H1 (cell line): ENCODE measurements around the gene PLB1. TPM values are rescaled to one million over a fixed set of nuclear protein-coding genes. Genes with fewer than 3 reads are reported as not detected.

ENCODE experiments used
- CTCF ChIA-PET: fragments of 300-600 bp; sonication (Branson Sonifier 250); formaldehyde crosslinking; loops from one replicate; lab custom pipeline; 2021; ENCODE audit not compliant: partially characterized antibody; lab: Charles Lee
- POLR2A ChIA-PET: fragments of 300-600 bp; sonication (Branson Sonifier 250); formaldehyde crosslinking; loops from one replicate; lab custom pipeline; 2021; ENCODE audit warnings: inconsistent platforms; ENCODE audit not compliant: partially characterized antibody; lab: Charles Lee
- DNase-seq, 2 experiments: peaks; one replicate each; pipeline versions ENCODE4 v3.0.0 to v3.0.0-alpha.2; 2010 to 2022; ENCODE audit warnings: low spot score in 2 of 2, low read depth in 1 of 2, mixed read lengths in 1 of 2
- FAIRE-seq: peaks from 2 replicates; lab custom pipeline; 2011; peaks lifted over from hg19 to GRCh38; lab: Jason Lieb, UNC
- H2AFZ ChIP-seq: 2 replicates; pipeline ENCODE4 v1.8.1; 2012; ENCODE audit warnings: low read length, inconsistent platforms
- H2AK5ac ChIP-seq: 2 replicates; pipeline ENCODE4 v1.6.1; 2013; ENCODE audit warnings: low read depth, low read length
- H2BK120ac ChIP-seq: replicated peaks from 2 replicates; pipeline ENCODE3; 2013; ENCODE audit warnings: low read depth, low read length, inconsistent platforms
- H2BK12ac ChIP-seq: 2 replicates; pipeline ENCODE4 v1.6.1; 2013; ENCODE audit warnings: low read depth, low read length
- H2BK15ac ChIP-seq: 2 replicates; pipeline ENCODE4 v1.6.1; 2013; ENCODE audit warnings: low read length
- H2BK20ac ChIP-seq: 2 replicates; pipeline ENCODE4 v1.6.1; 2013; ENCODE audit warnings: low read length
- H2BK5ac ChIP-seq: 2 replicates; pipeline ENCODE4 v1.6.1; 2013; ENCODE audit warnings: low read depth, low read length
- H3K14ac ChIP-seq: 2 replicates; pipeline ENCODE4 v1.6.1; 2013; ENCODE audit warnings: inconsistent platforms; ENCODE audit not compliant: insufficient read length
- H3K18ac ChIP-seq: 2 replicates; pipeline ENCODE4 v1.6.1; 2013; ENCODE audit warnings: low read length; ENCODE audit errors: extremely low read depth
- H3K23ac ChIP-seq: 2 replicates; pipeline ENCODE4 v1.6.1; 2013; ENCODE audit warnings: inconsistent platforms; ENCODE audit not compliant: insufficient read length
- H3K23me2 ChIP-seq: 2 replicates; pipeline ENCODE4 v1.6.1; 2013; ENCODE audit warnings: low read depth, low read length
- H3K27ac ChIP-seq: 2 replicates; pipeline ENCODE4 v1.6.1; 2011; ENCODE audit warnings: low read depth, low read length, inconsistent platforms
- H3K27me3 ChIP-seq, 4 experiments: replicated peaks in 1 of 4; 1 replicate in 1 of 4; 2 replicates in 3 of 4; pipeline versions ENCODE4 v1.6.1 to v1.8.1; 2011 to 2013; ENCODE audit warnings: low read length in 3 of 4, mild to moderate bottlenecking in 3 of 4, inconsistent platforms in 2 of 4, mixed read lengths in 2 of 4, moderate library complexity in 1 of 4; ENCODE audit not compliant: control insufficient read depth in 3 of 4, insufficient read depth in 3 of 4; ENCODE audit errors: extremely low read depth in 1 of 4
- H3K36me3 ChIP-seq, 4 experiments: 2 replicates each; pipeline versions ENCODE4 v1.6.1 to v1.8.1; 2011 to 2013; ENCODE audit warnings: mild to moderate bottlenecking in 4 of 4, low read length in 3 of 4, moderate library complexity in 2 of 4, control low read depth in 1 of 4, inconsistent platforms in 1 of 4; ENCODE audit not compliant: insufficient read depth in 4 of 4, control insufficient read depth in 2 of 4
- H3K4ac ChIP-seq: replicated peaks from 2 replicates; pipeline ENCODE3; 2013; ENCODE audit warnings: low read length, low read depth, mixed read lengths, inconsistent platforms; ENCODE audit not compliant: insufficient read length
- H3K4me1 ChIP-seq, 4 experiments: replicated peaks in 1 of 4; 1 replicate in 1 of 4; 2 replicates in 3 of 4; pipeline versions ENCODE4 v1.6.1 to v1.8.1; 2011 to 2013; ENCODE audit warnings: low read length in 3 of 4, inconsistent platforms in 2 of 4, mixed read lengths in 1 of 4; ENCODE audit not compliant: insufficient read depth in 4 of 4, control insufficient read depth in 3 of 4
- H3K4me2 ChIP-seq, 2 experiments: 2 replicates each; pipeline versions ENCODE4 v1.6.1 to v1.8.1; 2011 to 2013; ENCODE audit warnings: low read depth in 2 of 2, low read length in 2 of 2, control low read depth in 1 of 2, inconsistent platforms in 1 of 2, mild to moderate bottlenecking in 1 of 2; ENCODE audit not compliant: insufficient read depth in 1 of 2
- H3K4me3 ChIP-seq, 4 experiments: fragments of 200-600, 300-600 bp in 1 of 4; sonication (generic), shearing (Covaris generic), sonication (Bioruptor Twin) in 1 of 4; 2 replicates each; pipeline versions ENCODE4 v1.5.1 to v1.8.1; 2011 to 2016; ENCODE audit warnings: low read length in 4 of 4, low read depth in 3 of 4, control low read depth in 2 of 4, inconsistent platforms in 2 of 4, mild to moderate bottlenecking in 2 of 4, mixed read lengths in 1 of 4, moderate library complexity in 1 of 4; ENCODE audit not compliant: insufficient read depth in 2 of 4; ENCODE audit errors: extremely low read depth in 1 of 4
- H3K56ac ChIP-seq: replicated peaks from 2 replicates; pipeline ENCODE3; 2013; ENCODE audit warnings: low read depth, mild to moderate bottlenecking, mixed read lengths, low read length, inconsistent platforms; ENCODE audit not compliant: insufficient read length
- H3K79me1 ChIP-seq: 2 replicates; pipeline ENCODE4 v1.6.1; 2013; ENCODE audit warnings: low read depth, low read length, control low read depth
- H3K79me2 ChIP-seq, 2 experiments: 2 replicates each; pipeline versions ENCODE4 v1.6.1 to v1.8.1; 2012 to 2013; ENCODE audit warnings: low read length in 2 of 2, mild to moderate bottlenecking in 2 of 2, inconsistent platforms in 1 of 2; ENCODE audit not compliant: insufficient read depth in 2 of 2, control insufficient read depth in 1 of 2
- H3K9ac ChIP-seq, 4 experiments: replicated peaks in 1 of 4; 1 replicate in 1 of 4; 2 replicates in 3 of 4; pipeline versions ENCODE4 v1.6.1 to v1.8.1; 2011 to 2013; ENCODE audit warnings: low read depth in 3 of 4, low read length in 3 of 4, control low read depth in 2 of 4, mild to moderate bottlenecking in 2 of 4, moderate library complexity in 2 of 4, inconsistent platforms in 1 of 4; ENCODE audit errors: extremely low read depth in 1 of 4
- H3K9me3 ChIP-seq, 2 experiments: 2 replicates each; pipeline versions ENCODE4 v1.6.1 to v1.8.1; 2012 to 2013; ENCODE audit warnings: mild to moderate bottlenecking in 2 of 2, moderate library complexity in 2 of 2, control low read depth in 1 of 2, inconsistent platforms in 1 of 2, low read depth in 1 of 2, low read length in 1 of 2, mixed read lengths in 1 of 2; ENCODE audit not compliant: insufficient read depth in 2 of 2
- H4K20me1 ChIP-seq, 2 experiments: replicated peaks in 1 of 2; 2 replicates each; pipeline versions ENCODE3 to v1.8.1; 2011 to 2013; ENCODE audit warnings: inconsistent platforms in 2 of 2, low read length in 2 of 2, mild to moderate bottlenecking in 1 of 2; ENCODE audit not compliant: insufficient read depth in 2 of 2, control insufficient read depth in 1 of 2
- H4K5ac ChIP-seq: 2 replicates; pipeline ENCODE4 v1.6.1; 2013; ENCODE audit warnings: low read length, low read depth, mixed read lengths, inconsistent platforms; ENCODE audit not compliant: insufficient read length
- H4K8ac ChIP-seq: 2 replicates; pipeline ENCODE4 v1.8.0; 2013; ENCODE audit warnings: mild to moderate bottlenecking, moderate library complexity, low read length, inconsistent platforms; ENCODE audit not compliant: insufficient read depth; ENCODE audit errors: extremely low read depth
- H4K91ac ChIP-seq: replicated peaks from 2 replicates; pipeline ENCODE3; 2013; ENCODE audit warnings: low read length, mixed read lengths, inconsistent platforms; ENCODE audit not compliant: insufficient read length
- BACH1 ChIP-seq: IDR thresholded peaks from 2 replicates; pipeline ENCODE4 v1.6.1; 2012; ENCODE audit warnings: low read length, improper control_type of control experiment
- EP300 ChIP-seq, 2 experiments: IDR thresholded peaks; 1 replicate in 1 of 2; 2 replicates in 1 of 2; pipeline ENCODE4 v1.6.1; 2011 to 2012; ENCODE audit warnings: low read depth in 2 of 2, low read length in 2 of 2, mild to moderate bottlenecking in 2 of 2, borderline replicate concordance in 1 of 2, inconsistent platforms in 1 of 2, moderate library complexity in 1 of 2
- JUN ChIP-seq: IDR thresholded peaks from 2 replicates; pipeline ENCODE4 v1.6.1; 2011; ENCODE audit warnings: low read depth, mild to moderate bottlenecking, improper control_type of control experiment, low read length
- KDM4A ChIP-seq: IDR thresholded peaks from one replicate; pipeline ENCODE4 v1.7.1; 2012; ENCODE audit warnings: low read depth, mild to moderate bottlenecking, moderate library complexity, low read length, inconsistent platforms; ENCODE audit not compliant: severe bottlenecking
- MAFK ChIP-seq: IDR thresholded peaks from 2 replicates; pipeline ENCODE4 v1.6.1; 2012; ENCODE audit warnings: low read depth, mild to moderate bottlenecking, improper control_type of control experiment, low read length
- RFX5 ChIP-seq: IDR thresholded peaks from 2 replicates; pipeline ENCODE4 v1.6.1; 2011; ENCODE audit warnings: low read depth, low read length, improper control_type of control experiment, borderline replicate concordance
- SIN3A ChIP-seq, 2 experiments: IDR thresholded peaks in 1 of 2; conservative IDR thresholded peaks in 1 of 2; 2 replicates each; pipeline ENCODE4 v1.6.1; 2011 to 2012; ENCODE audit warnings: low read length in 2 of 2, improper control_type of control experiment in 1 of 2, low read depth in 1 of 2, mild to moderate bottlenecking in 1 of 2
- SP2 ChIP-seq: IDR thresholded peaks from 2 replicates; pipeline ENCODE4 v1.6.1; 2012; ENCODE audit warnings: mild to moderate bottlenecking, low read length, inconsistent platforms
- SUZ12 ChIP-seq: fragments of 200-600 bp; sonication (generic); IDR thresholded peaks from 2 replicates; pipeline ENCODE4 v1.6.1; 2012; ENCODE audit warnings: mild to moderate bottlenecking, inconsistent platforms, low read length, moderate library complexity, mixed read lengths
- TCF12 ChIP-seq: IDR thresholded peaks from 2 replicates; pipeline ENCODE4 v1.6.1; 2011; ENCODE audit warnings: low read depth, mild to moderate bottlenecking, low read length
- TEAD4 ChIP-seq: IDR thresholded peaks from 2 replicates; pipeline ENCODE4 v1.6.1; 2012; ENCODE audit warnings: low read depth, low read length, inconsistent platforms, mixed read lengths
- YY1 ChIP-seq: IDR thresholded peaks from 2 replicates; pipeline ENCODE4 v1.6.1; 2011; ENCODE audit warnings: low read depth, mild to moderate bottlenecking, low read length
- ZNF274 ChIP-seq: IDR thresholded peaks from 2 replicates; pipeline ENCODE4 v1.7.0; 2012; ENCODE audit warnings: low read length, borderline replicate concordance; ENCODE audit errors: extremely low read depth
- WGBS, 2 experiments: shearing (Covaris generic) in 1 of 2; methylation state at CpG; one replicate each; pipeline versions ENCODE4 v1.1.6 to v1.1.7; 2013 to 2015; ENCODE audit warnings: low lambda C conversion rate in 2 of 2, mixed read lengths in 2 of 2, inconsistent platforms in 1 of 2, low coverage in 1 of 2, missing lambda C conversion rate in 1 of 2; ENCODE audit not compliant: insufficient replicate concordance in 2 of 2, insufficient coverage in 1 of 2, insufficient read length in 1 of 2; ENCODE audit errors: extremely low coverage in 1 of 2, missing lambda C conversion rate in 1 of 2; 5-methylcytosine and 5-hydroxymethylcytosine counted together
- polyA plus RNA-seq, 7 experiments: library from polyadenylated mRNA; depleted of rRNA in 3 of 7; stranded (reverse) in 5 of 7; unstranded in 2 of 7; fragments of >200 nt in 5 of 7; fragments of 200-250 nt in 2 of 7; gene quantifications; 1 replicate in 5 of 7; 2 replicates in 1 of 7; 4 replicates in 1 of 7; pipeline versions ENCODE4 v1.2.1 to v1.2.3, GENCODE V29; 2011 to 2013; ENCODE audit warnings: missing spikeins in 2 of 7, mixed read lengths in 2 of 7
- total RNA-seq: library from RNA; stranded (reverse); fragmentation: NEBNext Ultra II Directional; extraction: Animal tissue kit (Norgen Biotek cat#: 25700); gene quantifications from 2 replicates; pipeline ENCODE4 v1.2.1, GENCODE V29; 2021

Gene PLB1
- total and polyA plus RNA-seq, 2 of the 8 experiments (the other 6 are each of a cell fraction or from before 2014, with no cell fraction given): 0.20 to 0.36 TPM

GRCh38 chr2:28664120-28664842, 168.4 kb downstream of the PLB1 start:
- no peaks in the 10 kb centered on the region; the same call in 1 of the 2 replicates for H3K23me2 ChIP-seq
- WGBS, 2 experiments: 93% methylated on average over 17 of the region's 22 CpGs; no CpG with 5 or more reads in 1 of the 2 experiments
- FAIRE-seq (no peak), DNase-seq (no peak)
- no peak overlapping the region for H3K9ac ChIP-seq
- H2BK120ac ChIP-seq: no peak overlapping the region
- H3K36me3 ChIP-seq: no peaks in the 10 kb centered on the region
- H2BK12ac ChIP-seq: no peak overlapping the region
- H4K91ac ChIP-seq: no peak overlapping the region
- no peak overlapping the region for H3K4me3 ChIP-seq
- H3K23ac ChIP-seq: no peak overlapping the region
- H3K27me3 ChIP-seq: no peaks in the 10 kb centered on the region
- H3K27ac ChIP-seq: no peak overlapping the region
- H3K79me2 ChIP-seq: no peaks in the 10 kb centered on the region
- H3K4me1 ChIP-seq: peaks cover 0 to 3% (median 0%) of the 10 kb centered on the region in 4 experiments; a peak in 1 of 7 replicates
- H4K5ac ChIP-seq: no peak overlapping the region
- H3K4me2 ChIP-seq: no peak overlapping the region
- H3K14ac ChIP-seq: no peak overlapping the region
- H3K18ac ChIP-seq: no peak overlapping the region
- H2BK15ac ChIP-seq: peak overlapping the region; percentile 0; the same call in 1 of the 2 replicates
- no peaks in the 10 kb centered on the region for H4K20me1 ChIP-seq
- ChIA-PET CTCF (interaction anchor here (0.9 to 2.5 kb wide), 13 partner anchors 8 to 95 kb away, joined by 3 to 6 read pairs (median 3); no protein-coding TSS in a partner anchor), POLR2A (no interaction called here)
- no peaks in the 10 kb centered on the region for H3K9me3 ChIP-seq
- no peak overlapping the region for H2AFZ ChIP-seq
- H3K79me1 ChIP-seq: no peaks in the 10 kb centered on the region
- H2AK5ac ChIP-seq: no peak overlapping the region
- H3K56ac ChIP-seq: no peak overlapping the region
- no peak overlapping the region for H4K8ac ChIP-seq
- H3K4ac ChIP-seq: no peak overlapping the region
- H2BK20ac ChIP-seq: no peak overlapping the region
- H2BK5ac ChIP-seq: no peak overlapping the region
- TF ChIP-seq RFX5 (no peak), YY1 (no peak), EP300 (IDR thresholded peaks at IDR 0.05; ENCODE audit: borderline replicate concordance in 1 of 2, low read depth in 2 of 2, low read length in 2 of 2) (no peak), TEAD4 (no peak), SIN3A (conservative IDR thresholded peaks at IDR 0.05 in 1 of 2, IDR thresholded peaks at IDR 0.05 in 1 of 2; ENCODE audit: low read depth in 1 of 2, low read length in 2 of 2) (no peak), KDM4A (no peak), TCF12 (no peak), JUN (no peak), ZNF274 (no peak), MAFK (no peak), SUZ12 (no peak), SP2 (no peak), BACH1 (no peak)
